NCI-H2029 (cell line): Measurements from ENCODE around the gene YIPF1.
"Not testable (repeated sequence)": the region's sequence is repeated elsewhere in the genome, so short reads cannot be mapped to it uniquely, and the experiment has no call there.

Source experiments
- DNase-seq: peaks from one replicate; lab custom pipeline; 2025; lab: John Stamatoyannopoulos, UW

Gene YIPF1

DNA sequence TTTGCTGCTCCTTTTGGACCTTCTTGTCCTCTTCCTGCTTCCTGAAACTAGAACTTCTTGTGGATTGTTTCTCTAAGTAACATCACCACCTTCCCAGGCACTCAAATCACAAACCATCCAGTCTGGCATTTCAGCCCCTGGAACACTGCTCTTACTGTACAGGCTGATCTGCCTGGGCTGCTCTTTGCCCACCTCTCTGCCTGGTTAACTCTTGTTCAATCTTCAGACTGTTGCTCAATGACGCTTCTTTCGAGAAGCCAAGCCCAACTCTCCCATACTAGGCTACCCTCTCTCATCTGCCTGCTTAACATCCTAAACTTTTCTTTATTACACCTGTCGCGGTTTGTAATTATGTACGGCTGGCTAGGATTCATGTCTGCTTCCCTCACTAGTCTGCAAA lies 5.0 kb upstream of the YIPF1 start:
- no peak for DNase-seq

DNA sequence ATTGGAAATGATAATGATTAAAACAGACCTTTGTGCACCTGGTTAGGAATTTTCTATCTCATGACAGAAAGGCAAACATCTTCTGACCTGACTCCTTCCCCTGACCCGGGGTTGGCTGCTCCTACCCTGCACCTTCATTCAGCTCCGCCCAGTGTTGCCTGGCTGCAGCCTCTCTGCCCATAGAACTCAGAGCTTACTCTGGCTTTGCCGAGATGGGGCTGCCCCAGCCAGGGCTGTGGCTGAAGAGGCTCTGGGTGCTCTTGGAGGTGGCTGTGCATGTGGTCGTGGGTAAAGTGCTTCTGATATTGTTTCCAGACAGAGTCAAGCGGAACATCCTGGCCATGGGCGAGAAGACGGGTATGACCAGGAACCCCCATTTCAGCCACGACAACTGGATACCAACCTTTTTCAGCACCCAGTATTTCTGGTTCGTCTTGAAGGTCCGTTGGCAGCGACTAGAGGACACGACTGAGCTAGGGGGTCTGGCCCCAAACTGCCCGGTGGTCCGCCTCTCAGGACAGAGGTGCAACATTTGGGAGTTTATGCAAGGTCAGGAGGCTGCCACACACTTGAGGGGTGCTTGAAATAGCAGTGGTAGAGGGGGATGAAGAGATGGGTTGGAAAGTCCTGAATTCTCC lies 4.5 kb upstream of the YIPF1 start, which contains the start of gene DIO1:
Gene DIO1 (plus strand): TSS at position 189 of the 638 bp plus-strand sequence. CDS start 24 bp downstream, at position 213.
- no peak for DNase-seq

DNA sequence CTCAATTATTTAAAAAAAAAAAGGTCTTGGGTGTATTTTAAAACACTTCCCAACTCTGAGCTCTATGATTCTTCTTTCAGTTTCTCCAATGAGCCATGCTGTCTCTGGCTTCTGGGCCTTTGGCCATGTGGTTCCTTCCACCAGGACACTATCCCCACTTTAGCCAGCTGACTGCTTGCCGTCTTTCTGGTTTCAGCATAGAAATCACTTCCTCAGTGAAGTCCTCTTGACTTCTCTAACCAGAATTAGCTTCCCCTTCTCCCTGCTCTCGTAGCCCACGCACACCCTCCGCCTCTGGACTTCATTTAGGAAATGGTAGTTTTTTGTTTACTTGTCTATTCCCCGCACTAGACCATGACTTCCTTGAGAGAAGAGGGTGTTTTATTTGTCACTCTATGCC lies 3.3 kb upstream of the YIPF1 start:
- no peak for DNase-seq

DNA sequence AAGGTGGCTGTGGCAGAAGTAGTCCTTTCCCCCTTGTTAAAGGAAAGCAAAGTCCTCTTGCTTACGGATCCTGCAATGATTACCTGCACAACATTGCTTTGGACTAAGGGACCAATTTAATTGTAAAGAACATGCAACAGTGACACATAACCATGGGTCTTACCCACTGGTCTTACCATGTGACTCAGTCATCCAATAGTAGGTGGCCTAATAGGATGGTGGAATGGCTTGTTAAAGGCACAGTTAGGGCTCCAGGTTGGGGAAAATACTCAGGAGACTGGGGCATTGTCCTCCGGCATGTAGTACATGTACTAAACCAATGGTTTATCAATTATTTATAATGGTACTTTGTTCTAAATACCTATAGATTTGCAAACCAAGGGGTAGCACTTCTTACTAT lies 2.1 kb upstream of the YIPF1 start:
- DNase-seq, result no peak

DNA sequence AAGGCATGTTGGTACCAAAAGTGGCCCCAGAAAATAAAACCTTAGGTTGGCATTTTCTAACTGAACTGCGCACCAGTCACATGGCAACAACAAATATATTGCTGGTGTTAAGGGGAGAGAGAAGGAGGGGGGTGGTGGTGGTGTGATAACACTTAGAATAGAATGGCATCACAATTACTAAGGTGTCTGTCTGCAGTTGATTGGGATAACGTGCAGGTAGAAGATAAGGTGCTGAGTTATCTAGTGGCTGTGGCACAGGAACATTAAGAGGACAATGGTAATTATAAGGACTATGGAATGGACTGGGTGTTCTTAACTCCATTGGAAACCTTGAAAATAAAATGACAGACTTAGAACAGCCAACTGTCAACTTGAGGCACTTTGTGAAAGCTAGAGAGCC lies 1.4 kb upstream of the YIPF1 start:
- DNase-seq, result no peak

DNA sequence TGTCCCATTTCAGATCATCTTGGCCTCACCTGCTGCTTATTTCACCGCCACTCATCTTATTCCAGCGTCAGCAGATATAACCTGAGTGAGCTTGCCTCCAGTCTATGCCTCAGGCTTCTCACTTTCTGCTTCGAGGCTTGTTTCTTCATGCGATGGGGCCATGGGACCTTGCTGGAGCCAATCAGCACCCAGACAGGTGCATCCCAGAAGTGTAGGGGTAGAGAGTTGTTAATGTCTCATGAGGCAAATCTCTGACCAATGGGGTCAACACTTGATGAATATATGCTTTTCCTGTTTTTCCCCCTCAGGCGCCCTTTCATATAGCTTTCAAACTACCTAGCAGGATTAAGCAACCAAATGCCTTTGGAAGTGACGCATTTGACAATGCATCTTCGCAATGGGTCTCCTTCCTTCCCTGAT lies 935 bp upstream of the YIPF1 start:
- DNase-seq, result no peak

DNA sequence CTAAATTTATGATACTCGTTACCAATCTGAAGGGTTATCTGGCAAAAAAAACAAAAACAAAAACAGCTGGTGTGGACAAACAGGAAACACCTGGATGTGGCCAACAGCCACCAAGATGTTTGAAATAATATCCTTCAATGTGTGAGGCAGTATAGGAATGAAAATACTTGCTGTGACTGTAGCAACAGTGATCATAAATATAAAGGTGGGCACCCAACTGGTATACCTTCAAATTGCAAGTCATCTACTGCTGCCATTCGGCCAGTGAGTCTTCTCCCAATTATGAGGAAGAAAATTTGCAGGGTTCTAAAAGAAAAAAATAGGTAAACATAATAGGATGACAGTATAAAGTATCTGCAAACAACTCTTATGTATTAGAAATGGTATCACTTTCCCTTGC lies 916 bp downstream of the YIPF1 start:
- DNase-seq, result no peak

DNA sequence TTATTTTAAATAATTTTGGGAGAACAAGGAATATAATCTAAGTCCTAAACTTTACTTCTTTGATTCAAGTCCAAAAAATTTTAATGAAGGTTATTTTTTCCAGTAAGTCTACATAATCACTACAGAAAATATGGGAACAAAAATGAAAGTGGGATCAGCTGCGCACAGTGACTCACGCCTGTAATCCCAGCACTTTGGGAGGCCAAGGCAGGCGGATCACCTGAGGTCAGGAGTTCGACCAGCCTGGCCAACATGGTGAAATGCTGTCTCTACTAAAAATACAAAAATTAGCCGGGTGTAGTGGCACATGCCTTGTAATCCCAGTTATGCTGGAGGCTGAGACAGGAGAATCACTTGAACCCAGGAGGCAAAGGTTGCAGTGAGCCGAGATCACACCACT lies 6.0 kb downstream of the YIPF1 start:
- not testable (repeated sequence) for DNase-seq

DNA sequence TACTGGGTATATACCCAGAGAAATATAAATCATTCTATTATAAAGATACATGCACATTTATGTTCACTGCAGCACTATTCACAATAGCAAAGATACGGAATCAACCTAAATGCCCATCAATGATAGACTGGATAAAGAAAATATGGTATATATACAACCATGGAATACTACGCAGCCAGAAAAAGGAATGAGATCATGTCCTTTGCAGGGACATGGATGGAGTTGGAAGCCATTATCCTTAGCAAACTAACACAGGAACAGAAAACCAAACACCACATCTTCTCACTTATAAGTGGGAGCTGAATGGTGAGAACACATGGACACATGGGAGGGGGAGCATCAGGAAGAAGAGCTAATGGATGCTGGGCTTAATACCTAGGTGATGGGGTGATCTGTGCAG lies 7.7 kb downstream of the YIPF1 start:
- not testable (repeated sequence) for DNase-seq

DNA sequence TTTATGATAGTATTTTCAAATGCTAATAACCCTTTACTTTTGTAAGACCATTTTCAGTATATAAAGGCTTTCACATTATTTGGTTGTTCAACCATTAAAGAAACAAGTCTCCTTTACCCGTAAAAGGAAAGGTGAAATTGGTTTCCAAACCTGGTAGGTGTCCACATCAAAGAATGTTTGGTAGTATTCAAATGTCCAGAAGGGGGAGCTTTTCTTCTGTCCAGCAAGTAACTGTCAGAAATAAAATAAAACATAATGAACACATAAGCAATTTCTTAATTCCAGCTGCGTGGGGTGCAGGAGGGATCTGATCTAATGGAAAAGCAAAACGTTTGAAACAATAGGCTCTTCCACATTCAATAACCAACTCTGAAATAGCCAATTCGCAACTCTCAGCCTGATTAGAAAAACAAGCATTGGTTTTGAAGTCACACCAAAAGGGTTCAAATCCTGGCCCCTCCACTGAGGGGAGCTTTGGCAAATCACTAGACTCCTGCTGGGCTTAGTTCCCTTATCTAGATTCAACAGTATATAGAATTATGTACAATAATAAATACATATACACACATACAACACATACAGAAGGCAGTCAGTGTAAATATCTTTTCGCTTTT lies 11.0 kb downstream of the YIPF1 start:
- DNase-seq, result peak; percentile 70

DNA sequence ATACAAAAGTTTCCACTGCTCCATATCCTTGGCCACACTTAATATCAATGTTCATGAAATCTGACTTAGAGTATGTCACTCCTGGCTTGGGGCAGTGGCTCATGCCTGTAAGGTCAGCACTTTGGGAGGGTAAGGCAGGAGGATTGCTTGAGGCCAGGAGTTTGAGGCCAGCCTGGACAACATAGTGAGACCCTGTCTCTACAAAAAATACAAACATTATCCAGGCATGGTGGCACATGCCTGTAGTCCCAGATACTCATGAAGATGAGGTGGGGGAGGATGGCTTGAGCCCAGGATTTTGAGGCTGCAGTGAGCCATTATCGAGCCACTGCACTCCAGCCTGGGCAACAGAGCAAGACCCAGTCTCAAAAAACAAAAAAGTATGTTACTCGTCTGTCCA lies 14.4 kb downstream of the YIPF1 start:
- DNase-seq, result not testable (repeated sequence)

DNA sequence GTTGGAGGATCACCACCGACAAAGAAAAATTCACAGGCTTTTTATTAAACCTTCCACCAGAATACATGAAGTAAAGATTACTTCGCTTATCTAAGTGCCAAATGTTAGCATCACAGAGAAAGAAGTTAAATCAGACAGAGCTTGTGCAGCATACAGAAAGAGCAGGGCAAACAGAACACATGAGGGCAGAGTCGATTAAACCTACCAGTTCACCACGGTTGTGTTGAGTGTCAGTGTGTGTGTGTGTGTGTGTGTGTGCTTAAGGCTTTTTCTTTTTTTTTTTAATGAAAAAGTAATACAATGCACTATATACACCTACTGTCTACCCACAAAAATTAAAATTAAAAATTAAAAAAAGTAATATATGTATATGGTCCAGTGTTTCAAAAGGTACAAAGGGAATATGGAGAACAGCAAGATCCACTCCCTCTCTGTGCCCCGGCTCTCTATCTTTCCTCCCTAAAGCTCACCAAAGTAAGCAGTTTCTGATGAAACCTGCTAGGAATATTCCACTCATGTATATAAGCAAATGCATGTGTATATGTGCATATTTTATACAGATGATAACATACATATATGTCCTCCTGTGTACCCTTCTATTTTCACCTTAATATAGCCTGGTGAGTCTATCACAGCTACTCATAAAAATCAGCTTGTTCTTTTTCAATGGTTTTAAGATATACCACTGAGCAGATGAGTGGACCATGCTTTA lies 17.7 kb downstream of the YIPF1 start:
- DNase-seq, result no peak

DNA sequence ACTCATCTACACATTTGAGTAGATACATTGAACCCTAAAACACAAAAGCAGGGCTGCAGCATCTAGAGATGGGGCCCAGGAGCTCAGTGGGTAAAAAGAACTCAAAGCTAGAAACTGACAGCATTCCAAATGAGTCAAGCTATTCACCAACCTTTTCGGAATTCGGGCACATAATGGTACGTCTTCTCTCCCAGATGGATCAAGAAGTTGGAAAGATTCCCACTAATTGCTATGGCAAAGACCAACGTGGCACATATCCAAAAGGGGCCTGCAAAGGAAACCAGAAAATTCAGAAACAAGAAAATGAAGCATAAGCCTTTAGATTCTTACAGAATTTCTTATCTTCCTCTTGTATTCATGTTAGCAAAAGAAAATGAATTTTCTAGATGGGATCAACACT lies 18.4 kb downstream of the YIPF1 start:
- no peak for DNase-seq

DNA sequence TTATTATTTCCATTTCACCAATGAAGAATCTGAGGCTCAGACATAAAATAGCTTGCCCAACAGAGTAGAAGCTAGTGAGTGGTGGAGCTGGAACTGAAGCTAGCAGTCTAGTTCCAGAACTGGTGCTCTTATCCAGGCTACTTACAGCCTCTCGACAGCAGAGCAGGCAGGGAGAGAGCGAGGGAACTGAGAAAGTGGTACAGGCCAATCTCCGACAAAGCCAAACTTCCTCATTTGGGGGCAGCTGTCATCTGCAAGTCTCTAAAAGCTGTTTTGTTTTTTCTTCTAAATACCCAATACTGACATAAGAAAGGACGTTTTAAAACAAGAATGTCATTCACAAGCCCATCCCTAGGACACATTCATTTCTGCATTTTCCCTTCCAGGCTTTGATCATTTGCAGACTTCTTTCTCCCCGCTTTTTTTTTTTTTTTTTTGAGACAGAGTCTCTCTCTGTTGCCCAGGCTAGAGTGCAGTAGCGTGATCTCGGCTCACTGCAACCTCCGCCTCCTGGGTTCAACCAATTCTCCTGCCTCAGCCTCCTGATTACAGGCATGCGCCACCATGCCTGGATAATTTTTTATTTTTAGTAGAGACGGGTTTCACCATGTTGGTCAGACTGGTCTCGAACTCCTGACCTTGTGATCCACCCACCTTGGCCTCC lies 20.0 kb downstream of the YIPF1 start:
- no peak for DNase-seq

DNA sequence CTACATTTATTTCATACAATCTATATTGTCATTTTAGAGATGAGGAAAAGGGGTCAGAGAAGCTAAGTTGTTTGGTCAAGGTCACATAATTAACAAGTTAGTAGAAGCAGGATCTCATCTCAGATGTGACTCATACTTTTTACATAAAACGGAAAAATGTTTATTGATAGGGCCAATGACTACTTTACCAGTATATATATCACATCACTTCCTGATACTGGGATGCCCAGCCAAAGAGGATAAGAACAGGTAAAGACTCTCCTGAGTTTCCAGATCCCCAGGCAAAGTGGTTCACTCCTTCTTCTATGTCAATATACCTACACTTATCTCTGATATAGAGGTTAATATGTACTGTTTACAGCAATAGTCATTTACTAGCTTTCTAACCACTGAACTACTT lies 21.0 kb downstream of the YIPF1 start:
- no peak for DNase-seq

DNA sequence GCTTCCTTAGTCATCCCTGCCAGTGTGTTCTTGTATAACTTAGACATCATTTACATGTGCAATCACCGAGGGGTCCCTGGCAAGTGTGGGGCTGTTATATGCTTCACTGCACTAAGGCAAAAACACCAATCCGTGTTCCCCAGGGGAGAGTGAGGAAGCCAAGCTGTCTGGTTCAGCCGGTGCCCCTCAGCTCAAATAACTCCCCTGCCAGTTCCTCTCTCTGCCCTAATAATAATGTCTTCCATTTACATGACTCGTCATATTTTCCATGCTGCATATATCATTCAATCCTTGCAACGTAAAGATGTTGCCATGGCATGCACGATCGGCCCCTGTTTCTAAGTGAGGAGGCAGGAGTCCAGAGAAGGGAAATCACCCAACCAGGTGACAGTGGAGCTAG lies 27.1 kb downstream of the YIPF1 start:
- DNase-seq, result no peak

DNA sequence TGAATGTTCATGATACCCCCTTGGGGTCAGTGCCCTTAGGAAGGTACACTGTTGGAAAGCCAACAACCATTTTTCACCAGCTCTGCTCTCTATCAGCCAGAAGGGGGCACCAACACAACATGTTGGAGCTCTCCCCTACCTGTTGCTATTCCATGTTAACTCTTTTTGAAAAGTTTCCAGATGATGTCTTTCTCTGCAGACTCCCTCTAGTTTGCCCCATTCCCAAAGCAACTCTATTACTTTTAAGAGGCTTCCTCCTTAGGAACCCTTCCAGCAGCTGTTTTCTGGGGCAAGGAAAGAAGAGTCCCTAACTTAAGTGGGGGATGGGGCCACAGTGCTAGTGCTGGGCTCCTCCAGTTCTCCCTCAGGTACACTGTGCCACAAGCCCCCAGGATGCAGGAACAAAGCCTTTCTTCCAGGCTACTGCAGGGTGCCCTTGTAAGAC lies 28.6 kb downstream of the YIPF1 start:
- peak; percentile 78 for DNase-seq

DNA sequence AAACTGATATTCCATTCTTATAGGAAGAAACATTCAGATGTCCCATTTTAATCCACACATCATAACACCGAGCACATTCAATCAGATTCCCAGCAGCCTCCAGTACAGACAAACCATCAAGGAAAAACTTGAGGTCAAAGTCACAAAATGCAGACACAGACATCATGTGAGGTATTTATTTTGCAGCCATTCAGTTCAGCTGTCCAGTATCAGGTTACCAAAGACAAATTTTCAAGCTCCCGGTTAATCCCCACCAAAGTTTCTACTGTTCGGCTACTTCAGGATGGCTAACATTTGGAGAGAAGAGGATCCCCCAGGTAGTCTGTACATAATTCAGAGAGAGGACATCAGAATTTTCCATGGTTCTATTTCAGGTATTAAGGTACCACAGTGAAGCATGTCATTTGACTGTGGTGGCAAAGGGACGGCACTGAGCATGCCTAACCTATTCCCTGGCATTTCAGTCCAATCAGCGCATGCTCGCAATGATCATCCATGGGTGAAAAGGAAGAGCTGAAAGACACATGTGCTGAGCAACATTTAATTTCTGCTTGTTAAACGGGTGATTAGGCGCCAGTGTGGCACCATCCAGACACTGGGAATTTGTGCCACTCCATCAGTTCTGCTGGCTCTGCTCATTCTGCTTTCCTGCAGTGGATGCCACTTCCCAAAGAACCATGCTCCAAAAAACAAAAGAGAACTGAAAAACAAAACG lies 37.9 kb downstream of the YIPF1 start:
- no peak for DNase-seq

DNA sequence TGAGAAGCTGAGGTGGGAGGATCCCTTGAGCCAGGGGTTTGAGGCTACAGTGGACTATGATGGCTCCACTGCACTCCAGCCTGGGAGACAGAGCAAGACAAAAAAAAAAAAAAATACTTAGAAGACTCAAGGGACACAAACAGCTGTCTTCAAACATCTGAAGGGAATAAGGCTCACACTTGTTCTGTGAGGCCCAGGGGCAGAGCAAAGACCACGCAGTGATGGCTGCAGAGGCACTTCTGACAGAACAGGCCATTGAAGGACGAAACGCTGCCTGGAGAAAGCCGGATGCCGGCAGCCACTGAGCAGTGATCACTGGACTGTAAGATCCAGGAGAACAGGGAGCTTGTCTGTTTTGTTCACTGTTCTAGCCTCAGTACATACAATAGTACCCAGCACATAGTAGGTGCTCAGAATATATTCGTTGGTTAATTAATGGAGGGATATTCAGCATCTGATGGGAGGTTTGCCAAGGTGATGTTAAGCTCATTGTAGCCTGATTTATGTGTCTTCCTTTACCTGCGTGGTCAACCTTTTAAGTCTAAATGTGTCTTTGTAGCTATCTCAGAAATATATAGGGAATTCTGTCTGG lies 39.4 kb downstream of the YIPF1 start:
- no peak for DNase-seq

DNA sequence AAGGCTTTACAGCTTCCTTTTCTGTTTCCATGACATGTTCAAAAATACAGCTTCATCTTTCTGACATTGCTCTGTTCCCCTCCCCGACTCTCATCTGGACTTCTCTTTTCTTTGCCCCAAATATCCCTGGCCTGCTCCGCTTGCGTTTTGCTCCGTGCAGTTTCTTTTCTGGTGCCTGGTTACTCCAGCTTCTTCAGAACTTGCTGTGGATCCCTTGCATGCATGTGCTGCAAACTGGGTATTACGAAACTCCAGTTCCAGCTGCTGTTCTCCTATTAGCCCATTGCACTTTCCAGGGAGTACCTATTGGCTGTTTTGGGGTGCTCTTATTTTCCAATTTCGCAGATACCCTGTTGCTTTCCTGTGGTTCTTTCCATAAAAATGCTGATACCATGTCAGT lies 41.6 kb downstream of the YIPF1 start:
- no peak for DNase-seq

DNA sequence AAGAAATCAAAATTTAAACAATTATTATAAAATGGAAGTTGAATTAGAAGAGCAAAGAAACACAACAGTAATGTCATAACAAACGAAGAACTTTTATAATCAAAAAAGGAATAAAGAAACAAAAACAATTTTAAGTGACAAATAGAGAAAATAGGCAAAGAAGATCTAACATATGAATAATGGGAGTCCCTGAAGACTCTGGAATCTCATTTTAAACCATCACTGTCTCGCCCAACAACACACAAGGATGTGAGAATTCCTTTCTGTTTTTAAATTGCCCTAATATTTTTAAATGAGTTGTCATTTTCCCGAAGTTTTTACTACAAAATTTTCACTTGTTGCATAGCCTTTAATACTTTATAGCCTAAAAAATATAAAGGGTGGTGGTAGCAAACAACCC lies 47.2 kb downstream of the YIPF1 start:
- no peak for DNase-seq

DNA sequence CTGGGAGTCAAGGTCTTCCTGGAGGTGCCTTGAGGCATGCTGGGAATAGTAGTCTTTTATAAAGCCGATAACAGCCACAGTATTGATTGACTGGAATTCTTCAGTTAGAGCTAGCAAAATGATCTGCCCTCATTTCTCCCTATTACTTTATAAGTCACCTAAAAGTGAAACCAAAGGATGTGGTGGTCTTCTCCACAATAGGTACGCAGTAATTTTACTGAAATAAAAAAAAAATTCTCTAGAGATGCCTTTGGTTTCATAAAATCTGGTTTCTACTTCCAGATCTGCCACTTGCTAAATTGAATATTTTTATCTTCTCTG lies 51.0 kb downstream of the YIPF1 start:
- no peak for DNase-seq
